Measurements from ENCODE around the gene DENND1A. TPM values are rescaled to one million over a fixed set of nuclear protein-coding genes. Genes with fewer than 3 reads are reported as not detected.

DENND1A gene
- total RNA-seq, 4 donors from 2014 or later = 17.6 to 33.8 (median 22.9) TPM

DNA sequence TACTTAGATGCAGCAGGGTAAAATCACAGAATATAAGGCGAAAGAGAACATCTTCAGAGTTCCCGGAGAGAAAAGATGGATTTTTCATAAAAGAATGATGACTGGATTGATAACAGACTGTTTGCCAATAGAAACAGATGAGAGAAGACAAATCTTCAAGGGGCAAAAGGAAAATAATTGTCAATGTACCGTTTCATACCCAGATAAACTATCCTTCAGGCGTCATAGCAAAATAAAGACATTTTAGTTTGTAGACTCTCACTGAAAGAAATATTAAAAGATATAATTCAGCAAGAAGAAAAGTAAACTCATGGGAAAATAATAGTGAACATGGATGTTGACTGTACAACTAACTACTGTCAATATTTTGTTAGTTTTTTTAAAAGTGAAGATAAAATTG lies 399.7 kb downstream of the DENND1A start:
- TF ChIP-seq, protein P1, sequence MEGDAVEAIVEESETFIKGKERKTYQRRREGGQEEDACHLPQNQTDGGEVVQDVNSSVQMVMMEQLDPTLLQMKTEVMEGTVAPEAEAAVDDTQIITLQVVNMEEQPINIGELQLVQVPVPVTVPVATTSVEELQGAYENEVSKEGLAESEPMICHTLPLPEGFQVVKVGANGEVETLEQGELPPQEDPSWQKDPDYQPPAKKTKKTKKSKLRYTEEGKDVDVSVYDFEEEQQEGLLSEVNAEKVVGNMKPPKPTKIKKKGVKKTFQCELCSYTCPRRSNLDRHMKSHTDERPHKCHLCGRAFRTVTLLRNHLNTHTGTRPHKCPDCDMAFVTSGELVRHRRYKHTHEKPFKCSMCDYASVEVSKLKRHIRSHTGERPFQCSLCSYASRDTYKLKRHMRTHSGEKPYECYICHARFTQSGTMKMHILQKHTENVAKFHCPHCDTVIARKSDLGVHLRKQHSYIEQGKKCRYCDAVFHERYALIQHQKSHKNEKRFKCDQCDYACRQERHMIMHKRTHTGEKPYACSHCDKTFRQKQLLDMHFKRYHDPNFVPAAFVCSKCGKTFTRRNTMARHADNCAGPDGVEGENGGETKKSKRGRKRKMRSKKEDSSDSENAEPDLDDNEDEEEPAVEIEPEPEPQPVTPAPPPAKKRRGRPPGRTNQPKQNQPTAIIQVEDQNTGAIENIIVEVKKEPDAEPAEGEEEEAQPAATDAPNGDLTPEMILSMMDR (IDR thresholded peaks at IDR 0.05; ENCODE audit: low read depth) = no peak

DNA sequence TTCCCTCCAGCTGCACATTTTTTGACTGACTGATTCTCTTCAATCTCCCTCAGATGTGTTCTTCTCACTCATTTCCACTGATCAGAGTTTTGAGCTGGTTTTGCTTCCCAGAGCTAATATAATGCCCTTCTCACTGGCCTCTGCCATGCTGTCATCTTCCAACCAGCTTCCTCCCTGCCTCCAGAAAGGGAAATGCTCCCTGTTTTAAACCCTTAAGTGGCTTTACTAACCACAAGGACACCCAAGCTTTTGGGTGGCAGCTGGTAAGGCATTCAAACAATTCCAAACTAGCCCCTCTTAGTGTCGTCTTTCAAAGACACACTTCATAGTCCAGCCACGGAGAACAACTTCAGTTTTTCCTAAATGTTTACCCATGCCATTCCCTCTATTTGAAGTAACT lies 401.4 kb downstream of the DENND1A start:
- TF ChIP-seq, protein P1 (IDR thresholded peaks at IDR 0.05; ENCODE audit: low read depth) = no peak

- TF ChIP-seq, protein P1 (IDR thresholded peaks at IDR 0.05; ENCODE audit: low read depth) = no peak
Observed at GRCh38 chr9:123527981-123528380, 401.9 kb downstream of the DENND1A start.

- TF ChIP-seq, protein P1 (IDR thresholded peaks at IDR 0.05; ENCODE audit: low read depth) = no peak
Observed at GRCh38 chr9:123525957-123526356, 404.0 kb downstream of the DENND1A start.

- TF ChIP-seq, protein P1 (IDR thresholded peaks at IDR 0.05; ENCODE audit: low read depth) = no peak
Observed at GRCh38 chr9:123525424-123525823, 404.5 kb downstream of the DENND1A start.

GRCh38 chr9:123524866-123525265 lies 405.1 kb downstream of the DENND1A start:
- TF ChIP-seq, protein P1 (IDR thresholded peaks at IDR 0.05; ENCODE audit: low read depth) = no peak

GRCh38 chr9:123523845-123524244 lies 406.1 kb downstream of the DENND1A start:
- TF ChIP-seq, protein P1 (IDR thresholded peaks at IDR 0.05; ENCODE audit: low read depth) = no peak

Data from subcutaneous adipose tissue (tissue), 4 donors.